Left ventricle myocardium inferior (tissue), 1 donor: ENCODE results near the gene DHRS3. TPM values are rescaled to one million over a fixed set of nuclear protein-coding genes. Genes with fewer than 3 reads are reported as not detected.
A peak's percentile ranks its signal among the peaks of the same experiment; 100 is the strongest.

ENCODE experiments used
- DNase-seq: peaks from one replicate; pipeline ENCODE4 v3.0.0-alpha.2; 2020
- H3K27ac ChIP-seq: fragments of 200-600 bp; replicated peaks from 2 replicates; pipeline ENCODE4 v1.8.0; 2021
- H3K27me3 ChIP-seq: fragments of 200-600 bp; 2 replicates; pipeline ENCODE4 v1.8.0; 2021; ENCODE audit warnings: low read depth
- H3K36me3 ChIP-seq: fragments of 200-600 bp; 2 replicates; pipeline ENCODE4 v1.8.0; 2021
- H3K4me1 ChIP-seq: fragments of 200-600 bp; 2 replicates; pipeline ENCODE4 v1.8.0; 2021
- H3K4me3 ChIP-seq: fragments of 200-600 bp; 2 replicates; pipeline ENCODE4 v1.8.0; 2021; ENCODE audit warnings: mild to moderate bottlenecking, moderate library complexity
- H3K9me3 ChIP-seq: fragments of 200-600 bp; replicated peaks from 2 replicates; pipeline ENCODE4 v1.8.0; 2021
- intact Hi-C: fragments of 100-400 bp; cut with micrococcal nuclease; formaldehyde crosslinking; loops from one replicate; pipeline ENCODE4 v1.11.0; 2022
- total RNA-seq: library from RNA; stranded (reverse); fragmentation: NEBNext Ultra II Directional; extraction: Animal tissue kit (Norgen Biotek cat#: 25700); gene quantifications from one replicate; pipeline ENCODE4 v1.2.1, GENCODE V29; 2021
- TF ChIP-seq, protein P1 (sequence below): fragments of 200-600 bp; IDR thresholded peaks from 2 replicates; pipeline ENCODE4 v1.8.0; 2021; ENCODE audit warnings: antibody characterized with exemption, mild to moderate bottlenecking, borderline replicate concordance
- donor health status: DM: no; HTN: yes; CAD: no; lungs with severe emphysema.

DHRS3 gene
- total RNA-seq, 1 donor from 2014 or later, result 89.7 TPM

DNA sequence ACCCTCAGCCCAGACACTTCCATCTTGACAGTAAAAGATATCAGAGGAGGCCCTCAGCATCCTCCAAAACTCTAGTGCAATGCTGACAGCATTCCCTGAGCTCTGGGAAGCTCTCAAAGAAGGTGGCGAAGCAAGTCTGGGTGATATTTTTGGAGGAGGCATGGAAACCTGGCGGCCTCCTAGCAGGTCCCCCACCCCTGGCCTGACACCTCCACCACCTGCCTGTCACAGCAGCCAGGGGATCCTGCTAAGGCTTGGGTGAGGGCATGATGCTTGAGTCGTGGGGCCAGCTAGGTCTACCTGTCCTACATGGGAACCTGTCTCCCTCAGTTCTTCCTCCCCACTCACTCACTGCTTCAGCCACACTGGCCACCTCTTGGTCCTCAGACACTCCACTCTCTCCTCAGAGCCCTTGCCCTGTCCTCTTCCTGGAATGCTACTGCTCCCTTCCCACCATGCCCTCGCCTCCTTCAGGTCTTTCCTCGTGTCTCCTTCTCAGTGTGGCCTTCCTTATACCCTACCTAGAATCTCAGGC is 8.5 kb downstream of the DHRS3 start:
- peaks cover 63% of the 10 kb centered on the region for H3K4me1 ChIP-seq
- TF ChIP-seq, protein P1, sequence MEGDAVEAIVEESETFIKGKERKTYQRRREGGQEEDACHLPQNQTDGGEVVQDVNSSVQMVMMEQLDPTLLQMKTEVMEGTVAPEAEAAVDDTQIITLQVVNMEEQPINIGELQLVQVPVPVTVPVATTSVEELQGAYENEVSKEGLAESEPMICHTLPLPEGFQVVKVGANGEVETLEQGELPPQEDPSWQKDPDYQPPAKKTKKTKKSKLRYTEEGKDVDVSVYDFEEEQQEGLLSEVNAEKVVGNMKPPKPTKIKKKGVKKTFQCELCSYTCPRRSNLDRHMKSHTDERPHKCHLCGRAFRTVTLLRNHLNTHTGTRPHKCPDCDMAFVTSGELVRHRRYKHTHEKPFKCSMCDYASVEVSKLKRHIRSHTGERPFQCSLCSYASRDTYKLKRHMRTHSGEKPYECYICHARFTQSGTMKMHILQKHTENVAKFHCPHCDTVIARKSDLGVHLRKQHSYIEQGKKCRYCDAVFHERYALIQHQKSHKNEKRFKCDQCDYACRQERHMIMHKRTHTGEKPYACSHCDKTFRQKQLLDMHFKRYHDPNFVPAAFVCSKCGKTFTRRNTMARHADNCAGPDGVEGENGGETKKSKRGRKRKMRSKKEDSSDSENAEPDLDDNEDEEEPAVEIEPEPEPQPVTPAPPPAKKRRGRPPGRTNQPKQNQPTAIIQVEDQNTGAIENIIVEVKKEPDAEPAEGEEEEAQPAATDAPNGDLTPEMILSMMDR, result no peak
- intact Hi-C loops, result no loop called here
- H3K27ac ChIP-seq, result peak overlapping the region; percentile 33
- peaks cover 50% of the 10 kb centered on the region for H3K36me3 ChIP-seq
- H3K9me3 ChIP-seq, result peaks cover 13% of the 10 kb centered on the region
- DNase-seq, result no peak
- no peaks in the 10 kb centered on the region for H3K27me3 ChIP-seq
- H3K4me3 ChIP-seq, result no peak overlapping the region

DNA sequence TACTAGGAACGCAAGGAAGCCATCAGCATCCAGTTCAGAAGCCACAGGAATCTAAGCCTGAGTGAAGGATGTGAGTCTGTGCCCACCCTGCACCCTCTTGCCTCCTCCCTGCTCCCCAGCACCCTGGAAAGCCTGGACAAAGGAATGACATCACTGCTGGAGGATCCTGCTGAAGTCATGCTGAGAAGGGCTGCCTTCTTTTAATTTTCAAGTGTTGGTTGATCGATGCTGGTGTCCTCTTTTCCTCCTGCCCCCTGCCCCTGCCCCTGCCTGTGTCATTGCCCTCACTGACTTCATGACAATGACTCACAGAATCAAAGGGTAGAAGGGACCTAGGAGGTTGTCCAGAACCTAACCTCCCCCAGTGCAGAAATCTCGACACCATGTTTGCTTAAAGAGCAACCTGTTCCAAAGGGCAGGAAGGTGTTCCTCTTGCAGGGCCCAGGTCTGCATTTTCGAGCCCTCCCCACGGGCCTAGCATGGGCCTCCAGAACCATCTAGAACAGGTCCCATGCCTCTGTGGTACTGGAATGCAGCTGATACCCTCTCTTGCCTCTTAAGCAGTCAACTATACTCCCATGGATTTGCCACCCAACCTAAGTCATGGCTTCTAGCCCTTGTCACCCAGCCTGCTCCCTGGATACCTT is 9.6 kb downstream of the DHRS3 start:
- H3K27ac ChIP-seq, result peak overlapping the region; percentile 33
- H3K36me3 ChIP-seq, result peaks cover 49% of the 10 kb centered on the region
- intact Hi-C loops, result no loop called here
- H3K4me3 ChIP-seq, result no peak overlapping the region
- H3K9me3 ChIP-seq, result peaks cover 13% of the 10 kb centered on the region
- no peaks in the 10 kb centered on the region for H3K27me3 ChIP-seq
- DNase-seq, result no peak
- H3K4me1 ChIP-seq, result peaks cover 63% of the 10 kb centered on the region
- TF ChIP-seq, protein P1, result no peak

DNA sequence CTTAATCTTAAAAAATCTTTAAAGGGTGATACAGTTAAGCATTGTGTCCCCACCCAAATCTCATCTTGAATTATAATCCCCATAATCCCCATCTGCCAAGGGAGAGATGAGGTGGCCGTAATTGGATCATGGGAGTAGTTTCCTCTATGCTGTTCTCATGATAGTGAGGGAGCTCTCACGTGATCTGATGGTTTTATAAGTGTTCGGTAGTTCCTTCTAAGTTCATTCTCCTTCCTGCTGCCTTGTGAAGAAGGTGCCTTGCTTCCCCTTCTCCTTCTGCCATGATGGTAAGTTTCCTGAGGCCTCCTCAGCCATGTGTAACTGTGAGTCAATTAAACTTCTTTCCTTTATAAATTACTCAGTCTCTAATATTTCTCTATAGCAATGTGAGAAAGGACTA is 10.7 kb downstream of the DHRS3 start:
- H3K4me3 ChIP-seq, result no peak overlapping the region
- peaks cover 38% of the 10 kb centered on the region for H3K36me3 ChIP-seq
- no peaks in the 10 kb centered on the region for H3K27me3 ChIP-seq
- peaks cover 13% of the 10 kb centered on the region for H3K9me3 ChIP-seq
- H3K27ac ChIP-seq, result no peak overlapping the region
- TF ChIP-seq, protein P1, result no peak
- H3K4me1 ChIP-seq, result peaks cover 65% of the 10 kb centered on the region
- intact Hi-C loops, result no loop called here
- no peak for DNase-seq

DNA sequence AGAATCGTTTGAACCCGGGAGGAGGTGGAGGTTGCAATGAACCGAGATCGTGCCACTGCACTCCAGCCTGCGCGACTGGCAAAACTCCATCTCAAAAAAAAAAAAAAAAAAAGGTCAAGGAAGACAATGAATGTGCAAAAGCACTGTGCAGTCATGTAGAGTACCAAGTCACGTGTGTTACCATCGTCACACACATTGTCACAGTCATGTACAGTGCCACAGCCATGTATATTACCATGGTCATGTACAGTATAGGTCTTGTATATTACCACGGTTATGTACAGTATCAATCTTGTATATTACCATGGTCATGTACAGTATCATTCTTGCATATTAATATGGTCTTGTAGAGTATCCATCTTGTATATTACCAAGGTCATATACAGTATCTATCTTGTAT is 13.0 kb downstream of the DHRS3 start:
- H3K4me1 ChIP-seq, result peaks cover 75% of the 10 kb centered on the region
- intact Hi-C loops, result no loop called here
- no peaks in the 10 kb centered on the region for H3K27me3 ChIP-seq
- no peak overlapping the region for H3K4me3 ChIP-seq
- peak overlapping the region; percentile 93 for H3K27ac ChIP-seq
- H3K9me3 ChIP-seq, result peaks cover 13% of the 10 kb centered on the region
- TF ChIP-seq, protein P1, result no peak
- no peak for DNase-seq
- peaks cover 18% of the 10 kb centered on the region for H3K36me3 ChIP-seq

DNA sequence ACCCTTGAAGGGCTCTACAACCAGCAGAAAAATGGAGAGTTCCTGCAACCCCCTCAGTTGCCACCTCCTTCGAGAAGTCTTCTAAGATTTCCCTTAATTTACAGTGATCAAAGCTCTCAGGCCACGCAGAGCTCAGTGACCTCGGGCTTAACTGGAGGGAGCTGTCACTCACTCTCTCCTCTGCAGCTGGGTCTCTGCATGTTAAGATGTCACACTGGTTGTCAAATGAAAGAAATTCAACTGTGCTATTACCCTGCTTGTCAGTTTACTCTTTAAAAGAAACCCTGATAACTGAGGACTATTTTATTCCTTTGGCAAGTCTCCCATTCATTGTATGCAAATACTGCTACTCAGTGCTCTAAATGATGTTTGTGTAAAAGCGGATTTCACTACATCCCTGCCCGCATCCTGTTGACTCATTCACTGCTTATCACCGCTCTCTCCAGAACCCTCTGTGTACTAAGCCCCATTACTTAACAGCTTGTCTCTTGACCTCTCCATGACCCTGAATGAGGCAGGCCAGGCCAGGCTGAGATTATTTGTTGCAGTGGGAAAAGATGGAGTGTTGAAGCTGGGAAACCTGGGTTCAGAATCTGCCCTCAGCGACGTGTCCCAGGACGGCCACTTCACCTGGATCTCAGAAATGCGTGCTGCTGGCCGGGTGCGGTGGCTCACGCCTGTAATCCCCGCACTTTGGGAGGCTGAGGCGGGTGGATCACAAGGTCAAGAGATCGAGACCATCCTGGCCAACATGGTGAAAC is 13.7 kb downstream of the DHRS3 start:
- Histone ChIP-seq H3K36me3 (peaks cover 18% of the 10 kb centered on the region), H3K4me1 (peaks cover 75% of the 10 kb centered on the region), H3K27me3 (no peaks in the 10 kb centered on the region), H3K9me3 (peaks cover 13% of the 10 kb centered on the region), H3K27ac (peak overlapping the region; percentile 93), H3K4me3 (peak overlapping the region; percentile 2)
- peak; percentile 42 for DNase-seq
- TF ChIP-seq, protein P1, result no peak
- intact Hi-C loops, result no loop called here
